Mononuclear cell (primary cell): ENCODE data around the gene ZNRF2. TPM values are rescaled to one million over a fixed set of nuclear protein-coding genes. Genes with fewer than 3 reads are reported as not detected.

ENCODE experiments used
- H3K27me3 ChIP-seq: 2 replicates; pipeline ENCODE4 v1.6.0; 2011; ENCODE audit warnings: low read length, control low read depth; ENCODE audit not compliant: insufficient read depth
- H3K4me1 ChIP-seq: 2 replicates; pipeline ENCODE4 v1.5.1; 2011; ENCODE audit warnings: mild to moderate bottlenecking, low read length, control low read depth; ENCODE audit not compliant: insufficient read depth
- H3K4me3 ChIP-seq: 2 replicates; pipeline ENCODE4 v1.5.1; 2011; ENCODE audit warnings: mild to moderate bottlenecking, low read length, moderate library complexity
- H3K9me3 ChIP-seq: 2 replicates; pipeline ENCODE4 v1.5.1; 2011; ENCODE audit warnings: low read depth, mild to moderate bottlenecking, control low read depth, low read length
- total RNA-seq: library from RNA; depleted of rRNA; stranded (reverse); fragments of >200 nt; gene quantifications from one replicate; pipeline ENCODE4 v1.2.3, GENCODE V29; 2012

Gene ZNRF2
- total RNA-seq, 1 donor: 34.1 TPM

GRCh38 chr7:30406664-30407425, 122.4 kb downstream of the ZNRF2 start:
- H3K4me3 ChIP-seq: no peak overlapping the region
- H3K27me3 ChIP-seq: no peaks in the 10 kb centered on the region
- H3K9me3 ChIP-seq: no peaks in the 10 kb centered on the region
- H3K4me1 ChIP-seq: peaks cover 9% of the 10 kb centered on the region

- H3K9me3 ChIP-seq: no peaks in the 10 kb centered on the region
- peaks cover 21% of the 10 kb centered on the region for H3K4me1 ChIP-seq
- no peak overlapping the region for H3K4me3 ChIP-seq
- no peaks in the 10 kb centered on the region for H3K27me3 ChIP-seq
These were observed 126.8 kb downstream of the ZNRF2 start for GRCh38 chr7:30411173-30411572.

- no peaks in the 10 kb centered on the region for H3K9me3 ChIP-seq
- peaks cover 21% of the 10 kb centered on the region for H3K4me1 ChIP-seq
- H3K4me3 ChIP-seq: no peak overlapping the region
- no peaks in the 10 kb centered on the region for H3K27me3 ChIP-seq
These were observed 127.5 kb downstream of the ZNRF2 start for GRCh38 chr7:30411897-30412296.

GRCh38 chr7:30412782-30413504, 128.5 kb downstream of the ZNRF2 start:
- Histone ChIP-seq H3K4me1 (peaks cover 21% of the 10 kb centered on the region), H3K4me3 (no peak overlapping the region), H3K9me3 (no peaks in the 10 kb centered on the region), H3K27me3 (no peaks in the 10 kb centered on the region)

- Histone ChIP-seq H3K4me1 (peaks cover 21% of the 10 kb centered on the region), H3K9me3 (no peaks in the 10 kb centered on the region), H3K27me3 (no peaks in the 10 kb centered on the region), H3K4me3 (no peak overlapping the region)
These were observed 129.5 kb downstream of the ZNRF2 start for GRCh38 chr7:30413864-30414263.

Other genes with a start within 250 kb of the ZNRF2 start
- 40.7 TPM for gene MTURN, start 149.6 kb upstream of the ZNRF2 start, total RNA-seq
- gene NOD1, start 194.2 kb downstream of the ZNRF2 start, total RNA-seq: 9.2 TPM
- 6.6 TPM for gene GGCT, start 220.2 kb downstream of the ZNRF2 start, total RNA-seq